HG02981 (cell line): ENCODE data around the gene PTPRZ1.

Experiments
- ATAC-seq: cut with Tn5 transposase; IDR thresholded peaks from one replicate; pipeline ENCODE4 v1.9.1; 2021; ENCODE audit warnings: mild to moderate bottlenecking, moderate library complexity; ENCODE audit not compliant: unreplicated experiment

Gene PTPRZ1

GRCh38 chr7:121953164-121953563, 80.2 kb downstream of the PTPRZ1 start:
- no peak for ATAC-seq

- ATAC-seq: no peak
Measured at GRCh38 chr7:121953601-121954000, 80.6 kb downstream of the PTPRZ1 start.

- ATAC-seq: no peak
Measured at GRCh38 chr7:121954803-121955202, 81.8 kb downstream of the PTPRZ1 start.

- ATAC-seq: no peak
Measured at GRCh38 chr7:121957626-121958025, 84.7 kb downstream of the PTPRZ1 start.

GRCh38 chr7:121960678-121961077, 87.7 kb downstream of the PTPRZ1 start:
- no peak for ATAC-seq

- no peak for ATAC-seq
Measured at GRCh38 chr7:121961089-121961867, 88.3 kb downstream of the PTPRZ1 start.

- ATAC-seq: no peak
Measured at GRCh38 chr7:121966276-121966934, 93.4 kb downstream of the PTPRZ1 start.

- ATAC-seq: no peak
Measured at GRCh38 chr7:121966935-121967332, 94.0 kb downstream of the PTPRZ1 start.

- no peak for ATAC-seq
Measured at GRCh38 chr7:121985476-121986030, 112.6 kb downstream of the PTPRZ1 start.

GRCh38 chr7:121992068-121992467, 119.1 kb downstream of the PTPRZ1 start:
- ATAC-seq: no peak

- ATAC-seq: peak; percentile 97
Measured at GRCh38 chr7:121994625-121995410, 121.9 kb downstream of the PTPRZ1 start.

- ATAC-seq: no peak
Measured at GRCh38 chr7:122006687-122007086, 133.7 kb downstream of the PTPRZ1 start.

- ATAC-seq: no peak
Measured at GRCh38 chr7:122010116-122010515, 137.2 kb downstream of the PTPRZ1 start.

GRCh38 chr7:122013065-122013464, 140.1 kb downstream of the PTPRZ1 start:
- peak; percentile 54 for ATAC-seq

- no peak for ATAC-seq
Measured at GRCh38 chr7:122013630-122014029, 140.7 kb downstream of the PTPRZ1 start.

GRCh38 chr7:122014697-122015096, 141.7 kb downstream of the PTPRZ1 start:
- no peak for ATAC-seq

GRCh38 chr7:122018032-122018431, 145.1 kb downstream of the PTPRZ1 start:
- no peak for ATAC-seq

GRCh38 chr7:122027058-122027457, 154.1 kb downstream of the PTPRZ1 start:
- ATAC-seq: no peak

- ATAC-seq: no peak
Measured at GRCh38 chr7:122033641-122034040, 160.7 kb downstream of the PTPRZ1 start.

GRCh38 chr7:122035876-122036275, 162.9 kb downstream of the PTPRZ1 start:
- no peak for ATAC-seq

GRCh38 chr7:122038134-122038533, 165.2 kb downstream of the PTPRZ1 start:
- ATAC-seq: no peak
